Activated naive CD4-positive, alpha-beta T cell (primary cell): ENCODE data around the gene NCOA4.
"Not testable (repeated sequence)": the region's sequence is repeated elsewhere in the genome, so short reads cannot be mapped to it uniquely, and the experiment has no call there.

Experiments
- DNase-seq, 4 experiments: peaks; one replicate each; lab custom pipeline; 2025; lab: John Stamatoyannopoulos, UW

NCOA4 gene

GRCh38 chr10:45983538-45984186 lies 46.8 kb downstream of the NCOA4 start:
- DNase-seq: peak in 1 of 4 experiments; percentile 2

- not testable (repeated sequence) for DNase-seq
These were observed 49.1 kb downstream of the NCOA4 start for GRCh38 chr10:45981367-45981766.

GRCh38 chr10:45978554-45978953 lies 51.9 kb downstream of the NCOA4 start:
- DNase-seq: not testable (repeated sequence)

GRCh38 chr10:45974041-45974440 lies 56.4 kb downstream of the NCOA4 start:
- DNase-seq: not testable (repeated sequence)

- DNase-seq: not testable (repeated sequence)
These were observed 57.6 kb downstream of the NCOA4 start for GRCh38 chr10:45972813-45973169.

GRCh38 chr10:45972106-45972812 lies 58.2 kb downstream of the NCOA4 start, which contains the start of gene TIMM23:
Gene TIMM23, plus strand, starts transcription at chr10:45972489. Its CDS starts 136 bp downstream, at chr10:45972625.
- DNase-seq: peak; percentile 53 to 79 (median 64)

GRCh38 chr10:45971742-45972105 lies 58.7 kb downstream of the NCOA4 start:
- DNase-seq: not testable (repeated sequence)

- not testable (repeated sequence) for DNase-seq
These were observed 59.4 kb downstream of the NCOA4 start for GRCh38 chr10:45971019-45971418.

GRCh38 chr10:45962686-45963452 lies 67.6 kb downstream of the NCOA4 start:
- not testable (repeated sequence) for DNase-seq

- not testable (repeated sequence) for DNase-seq
These were observed 72.5 kb downstream of the NCOA4 start for GRCh38 chr10:45957928-45958327.

- not testable (repeated sequence) for DNase-seq
These were observed 73.8 kb downstream of the NCOA4 start for GRCh38 chr10:45956634-45957033.
